Gastroesophageal sphincter (tissue), 4 donors: ENCODE measurements around the gene SOAT1. TPM values are rescaled to one million over a fixed set of nuclear protein-coding genes. Genes with fewer than 3 reads are reported as not detected.
"Not testable (repeated sequence)": the region's sequence is repeated elsewhere in the genome, so short reads cannot be mapped to it uniquely, and the experiment has no call there.

Source experiments
- ATAC-seq: fragments of 150-250 bp; one replicate; pipeline ENCODE4 v1.9.1; 2016; ENCODE audit warnings: mild to moderate bottlenecking, moderate library complexity
- H3K27ac ChIP-seq, 4 donors: fragments of 200-600 bp; sonication (generic) in 3 of 4; 1 replicate in 3 of 4; 2 replicates in 1 of 4; pipeline ENCODE4 v1.5.1; 2016 to 2019
- H3K27me3 ChIP-seq: fragments of 200-600 bp; sonication (generic); one replicate; pipeline ENCODE4 v1.5.1; 2019
- H3K36me3 ChIP-seq, 2 donors: fragments of 200-600 bp; sonication (generic); one replicate each; pipeline ENCODE4 v1.5.1; 2019; ENCODE audit warnings: control low read depth in 1 of 2
- H3K4me1 ChIP-seq, 3 donors: fragments of 200-600 bp; sonication (generic); 1 replicate in 2 of 3; 2 replicates in 1 of 3; pipeline ENCODE4 v1.5.1; 2016 to 2019; ENCODE audit warnings: control low read depth in 2 of 3
- H3K4me3 ChIP-seq, 2 donors: fragments of 200-600 bp; sonication (generic); one replicate each; pipeline ENCODE4 v1.5.1; 2019; ENCODE audit warnings: mild to moderate bottlenecking in 1 of 2, moderate library complexity in 1 of 2
- H3K9me3 ChIP-seq, 3 donors: fragments of 200-600 bp; sonication (generic); one replicate each; pipeline ENCODE4 v1.5.1; 2017 to 2019; ENCODE audit warnings: control low read depth in 2 of 3
- EP300 ChIP-seq: sonication (generic); formaldehyde crosslinking; IDR thresholded peaks from one replicate; pipeline ENCODE4 v1.6.1; 2017; ENCODE audit warnings: antibody characterized with exemption, mild to moderate bottlenecking
- POLR2A ChIP-seq, 2 donors: fragments of 450-650 bp; IDR thresholded peaks; one replicate each; pipeline ENCODE4 v1.6.1; 2017; ENCODE audit warnings: antibody characterized with exemption in 2 of 2, mild to moderate bottlenecking in 2 of 2, moderate library complexity in 1 of 2
- POLR2AphosphoS5 ChIP-seq: sonication (generic); formaldehyde crosslinking; IDR thresholded peaks from one replicate; pipeline ENCODE4 v1.6.1; 2017; ENCODE audit warnings: antibody characterized with exemption
- WGBS, 2 donors: methylation state at CpG; one replicate each; pipeline ENCODE4 v1.1.5; 2018; ENCODE audit warnings: low coverage in 1 of 2; 5-methylcytosine and 5-hydroxymethylcytosine counted together
- total RNA-seq, 4 donors: library from RNA; depleted of rRNA; stranded (reverse); fragments of >200 nt; gene quantifications; one replicate each; pipeline ENCODE4 v1.1.0, GENCODE V29; 2016
- TF ChIP-seq, protein P1 (sequence below), 4 experiments: fragments of 200-600 bp in 2 of 4; fragments of 450-650 bp in 2 of 4; sonication (generic) in 1 of 4; IDR thresholded peaks; one replicate each; pipeline ENCODE4 v1.5.1; 2017 to 2019; ENCODE audit warnings: antibody characterized with exemption in 4 of 4, mild to moderate bottlenecking in 2 of 4, moderate library complexity in 2 of 4

The SOAT1 gene
- total RNA-seq, 4 donors from 2014 or later: 11.2 to 17.8 (median 12.9) TPM

DNA sequence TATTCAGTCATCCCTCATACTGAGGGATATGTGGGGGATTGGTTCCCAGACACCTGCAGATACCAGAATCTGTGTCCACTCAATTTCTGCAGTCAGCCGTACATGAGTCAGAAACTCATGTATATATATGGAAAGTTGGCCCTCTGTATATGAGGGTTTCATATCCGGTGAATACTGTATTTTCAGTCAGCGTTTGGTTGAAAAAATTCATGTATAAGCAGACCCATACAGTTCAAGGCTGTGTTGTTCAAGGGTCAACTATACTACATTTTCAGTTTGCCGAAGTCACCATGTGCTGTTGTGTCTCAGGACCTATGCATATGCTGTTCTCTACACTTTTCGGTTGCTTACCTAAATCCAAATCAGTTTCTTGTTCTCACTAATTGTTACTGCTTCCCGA is 82.6 kb downstream of the SOAT1 start:
- H3K27ac ChIP-seq: no peak overlapping the region
- WGBS, 2 donors: 83 to 90% methylated on average over 6 of the region's 6 CpGs
- H3K9me3 ChIP-seq: no peaks in the 10 kb centered on the region
- H3K27me3 ChIP-seq: no peaks in the 10 kb centered on the region
- H3K4me3 ChIP-seq: no peak overlapping the region
- ATAC-seq: no peak
- no peaks in the 10 kb centered on the region for H3K4me1 ChIP-seq
- TF ChIP-seq, protein P1, sequence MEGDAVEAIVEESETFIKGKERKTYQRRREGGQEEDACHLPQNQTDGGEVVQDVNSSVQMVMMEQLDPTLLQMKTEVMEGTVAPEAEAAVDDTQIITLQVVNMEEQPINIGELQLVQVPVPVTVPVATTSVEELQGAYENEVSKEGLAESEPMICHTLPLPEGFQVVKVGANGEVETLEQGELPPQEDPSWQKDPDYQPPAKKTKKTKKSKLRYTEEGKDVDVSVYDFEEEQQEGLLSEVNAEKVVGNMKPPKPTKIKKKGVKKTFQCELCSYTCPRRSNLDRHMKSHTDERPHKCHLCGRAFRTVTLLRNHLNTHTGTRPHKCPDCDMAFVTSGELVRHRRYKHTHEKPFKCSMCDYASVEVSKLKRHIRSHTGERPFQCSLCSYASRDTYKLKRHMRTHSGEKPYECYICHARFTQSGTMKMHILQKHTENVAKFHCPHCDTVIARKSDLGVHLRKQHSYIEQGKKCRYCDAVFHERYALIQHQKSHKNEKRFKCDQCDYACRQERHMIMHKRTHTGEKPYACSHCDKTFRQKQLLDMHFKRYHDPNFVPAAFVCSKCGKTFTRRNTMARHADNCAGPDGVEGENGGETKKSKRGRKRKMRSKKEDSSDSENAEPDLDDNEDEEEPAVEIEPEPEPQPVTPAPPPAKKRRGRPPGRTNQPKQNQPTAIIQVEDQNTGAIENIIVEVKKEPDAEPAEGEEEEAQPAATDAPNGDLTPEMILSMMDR (IDR thresholded peaks at IDR 0.05): no peak
- TF ChIP-seq EP300 (no peak), POLR2A (IDR thresholded peaks at IDR 0.05) (no peak), POLR2AphosphoS5 (no peak)
- H3K36me3 ChIP-seq: no peaks in the 10 kb centered on the region

- H3K4me3 ChIP-seq: no peak overlapping the region
- no peak for ATAC-seq
- TF ChIP-seq, protein P1 (IDR thresholded peaks at IDR 0.05): no peak
- TF ChIP-seq EP300: no peak
- TF ChIP-seq POLR2A (IDR thresholded peaks at IDR 0.05): no peak
- TF ChIP-seq POLR2AphosphoS5: no peak
These were observed 86.7 kb downstream of the SOAT1 start for GRCh38 chr1:179380299-179380698.

DNA sequence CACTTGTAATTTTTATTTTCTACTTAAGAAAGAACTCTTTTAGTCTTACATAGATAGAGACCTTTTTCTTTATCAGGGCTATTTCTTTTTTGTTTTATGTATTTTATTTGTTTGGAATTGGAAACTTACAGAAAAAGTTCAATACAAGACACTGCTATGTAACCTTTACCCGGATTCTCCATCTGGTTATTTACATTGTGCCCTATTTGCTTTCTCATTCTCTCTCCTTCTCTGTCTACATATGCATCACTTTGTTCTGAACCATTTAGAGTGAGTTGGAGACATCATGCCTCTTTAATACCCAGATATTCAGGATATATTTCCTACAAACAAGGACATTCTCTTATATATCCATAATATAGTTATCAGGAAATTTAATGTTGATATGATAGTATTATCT is 90.4 kb downstream of the SOAT1 start:
- Histone ChIP-seq H3K27me3 (no peaks in the 10 kb centered on the region), H3K36me3 (no peaks in the 10 kb centered on the region), H3K4me3 (no peak overlapping the region), H3K27ac (no peak overlapping the region), H3K4me1 (no peaks in the 10 kb centered on the region), H3K9me3 (no peaks in the 10 kb centered on the region)
- TF ChIP-seq EP300 (no peak), POLR2A (IDR thresholded peaks at IDR 0.05) (no peak), POLR2AphosphoS5 (no peak)
- TF ChIP-seq, protein P1 (IDR thresholded peaks at IDR 0.05): no peak
- ATAC-seq: no peak
- WGBS, 2 donors: 60 to 73% methylated on average over 1 of the region's 1 CpG

More at GRCh38 chr1:179380299-179380698, 86.7 kb downstream of the SOAT1 start:
- no peak overlapping the region for H3K27ac ChIP-seq
- H3K36me3 ChIP-seq: no peaks in the 10 kb centered on the region
- no peaks in the 10 kb centered on the region for H3K27me3 ChIP-seq
- no peaks in the 10 kb centered on the region for H3K4me1 ChIP-seq
- H3K9me3 ChIP-seq: no peaks in the 10 kb centered on the region

DNA sequence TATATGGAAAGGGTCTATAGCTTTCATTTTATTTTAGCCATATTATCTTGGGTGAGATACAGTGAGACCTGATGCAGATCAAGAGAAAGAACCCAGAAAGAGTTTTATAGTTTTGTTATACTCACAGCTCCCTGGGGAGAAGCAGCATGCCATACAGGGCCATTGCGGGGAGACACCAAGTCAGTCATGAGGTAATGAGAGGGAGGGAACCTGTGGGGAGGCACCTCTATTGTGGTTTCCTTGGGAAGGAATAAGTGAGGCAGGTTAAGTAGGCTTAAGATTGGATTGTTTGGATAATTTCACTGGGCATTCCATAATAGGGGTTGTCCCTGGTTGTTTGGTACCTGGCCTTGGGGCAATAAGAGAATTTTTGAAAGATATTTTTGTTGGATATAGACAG is 91.9 kb downstream of the SOAT1 start:
- no peaks in the 10 kb centered on the region for H3K9me3 ChIP-seq
- no peaks in the 10 kb centered on the region for H3K27me3 ChIP-seq
- no peak overlapping the region for H3K4me3 ChIP-seq
- 100% methylated on average over 1 of the region's 1 CpG; no CpG with 5 or more reads in 1 of the 2 donors for WGBS, 2 donors
- H3K27ac ChIP-seq: no peak overlapping the region
- no peak for ATAC-seq
- no peaks in the 10 kb centered on the region for H3K4me1 ChIP-seq
- H3K36me3 ChIP-seq: no peaks in the 10 kb centered on the region
- TF ChIP-seq, protein P1 (IDR thresholded peaks at IDR 0.05): no peak
- no peak for TF ChIP-seq POLR2AphosphoS5
- TF ChIP-seq EP300: no peak
- TF ChIP-seq POLR2A (IDR thresholded peaks at IDR 0.05): no peak

DNA sequence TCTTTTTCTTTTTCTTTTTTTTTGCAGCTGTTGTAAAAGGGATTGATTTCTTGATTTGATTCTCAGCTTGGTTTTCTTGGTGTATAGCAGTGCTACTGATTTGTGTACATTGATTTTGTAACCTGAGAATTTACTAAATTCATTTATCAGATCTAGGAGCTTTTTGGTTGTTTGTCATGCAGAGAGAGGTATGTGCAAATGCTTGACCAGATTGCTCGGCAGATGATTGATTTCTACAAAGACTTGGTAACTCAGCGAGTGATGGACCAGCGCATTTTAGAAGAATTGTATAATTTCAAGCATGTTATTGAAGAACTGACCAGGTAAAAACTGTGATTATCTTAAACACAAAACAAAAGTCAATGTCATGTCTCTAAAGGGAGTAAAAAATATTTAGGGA is 100.1 kb downstream of the SOAT1 start:
- WGBS, 2 donors: 81 to 100% methylated on average over 2 to 3 of the region's 3 CpGs
- H3K4me1 ChIP-seq: no peaks in the 10 kb centered on the region
- peaks cover 0 to 11% (median 0%) of the 10 kb centered on the region in 3 donors for H3K9me3 ChIP-seq
- ATAC-seq: no peak
- TF ChIP-seq POLR2A (IDR thresholded peaks at IDR 0.05) (no peak), EP300 (no peak), POLR2AphosphoS5 (no peak)
- TF ChIP-seq, protein P1 (IDR thresholded peaks at IDR 0.05): no peak
- no peak overlapping the region for H3K27ac ChIP-seq
- no peak overlapping the region for H3K4me3 ChIP-seq
- H3K27me3 ChIP-seq: peaks cover 4% of the 10 kb centered on the region
- H3K36me3 ChIP-seq: no peaks in the 10 kb centered on the region

GRCh38 chr1:179399399-179399798 is 105.8 kb downstream of the SOAT1 start:
- H3K9me3 ChIP-seq, H3K27me3 ChIP-seq, H3K36me3 ChIP-seq, H3K4me3 ChIP-seq, H3K27ac ChIP-seq, ATAC-seq, H3K4me1 ChIP-seq: not testable (repeated sequence)
- WGBS, 2 donors: 81% methylated on average over 2 of the region's 2 CpGs; no CpG with 5 or more reads in 1 of the 2 donors
